ENCODE results near the gene RANGRF.

RANGRF gene

DNA sequence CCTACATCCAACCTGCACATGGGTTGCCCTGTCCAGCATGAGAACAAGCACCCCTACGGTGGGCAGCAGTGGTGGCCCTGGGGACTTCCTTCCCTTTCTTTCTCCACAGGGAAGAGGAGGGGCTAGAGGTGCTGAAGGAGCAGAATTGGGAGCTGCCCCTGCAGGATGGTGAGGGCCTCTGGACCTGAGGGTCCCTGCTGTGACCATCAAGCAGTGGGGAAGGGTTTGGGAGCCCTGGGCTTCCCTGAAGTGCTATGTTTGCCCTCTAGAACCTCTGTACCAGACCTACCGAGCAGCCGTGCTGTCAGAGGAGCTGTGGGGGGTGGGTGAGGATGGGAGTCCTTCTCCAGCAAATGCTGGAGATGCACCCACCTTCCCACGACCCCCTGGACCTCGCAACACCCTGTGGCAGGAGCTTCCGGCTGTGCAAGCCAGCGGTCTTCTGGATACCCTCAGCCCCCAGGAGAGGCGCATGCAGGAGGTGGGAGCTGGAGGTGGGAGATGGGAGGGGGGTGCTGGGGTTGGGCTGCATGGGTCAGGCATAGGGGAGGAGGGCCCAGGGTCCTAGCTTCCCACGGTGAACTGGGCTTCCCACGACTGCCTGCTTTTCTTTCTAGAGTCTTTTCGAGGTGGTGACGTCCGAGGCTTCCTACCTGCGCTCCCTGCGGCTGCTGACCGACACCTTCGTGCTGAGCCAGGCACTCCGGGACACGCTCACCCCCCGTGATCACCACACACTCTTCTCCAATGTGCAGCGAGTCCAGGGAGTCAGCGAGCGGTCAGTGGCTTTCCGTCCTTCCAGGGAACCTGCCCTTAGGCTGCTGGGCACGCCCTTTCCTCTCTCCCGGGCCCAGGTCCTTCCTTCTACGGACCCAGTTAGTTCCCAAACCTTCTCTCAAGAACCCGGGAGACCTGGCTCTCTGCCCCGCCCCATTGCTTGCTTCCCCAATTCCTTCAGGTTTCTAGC is 26.6 kb downstream of the RANGRF start:
- no peak for DNase-seq

DNA sequence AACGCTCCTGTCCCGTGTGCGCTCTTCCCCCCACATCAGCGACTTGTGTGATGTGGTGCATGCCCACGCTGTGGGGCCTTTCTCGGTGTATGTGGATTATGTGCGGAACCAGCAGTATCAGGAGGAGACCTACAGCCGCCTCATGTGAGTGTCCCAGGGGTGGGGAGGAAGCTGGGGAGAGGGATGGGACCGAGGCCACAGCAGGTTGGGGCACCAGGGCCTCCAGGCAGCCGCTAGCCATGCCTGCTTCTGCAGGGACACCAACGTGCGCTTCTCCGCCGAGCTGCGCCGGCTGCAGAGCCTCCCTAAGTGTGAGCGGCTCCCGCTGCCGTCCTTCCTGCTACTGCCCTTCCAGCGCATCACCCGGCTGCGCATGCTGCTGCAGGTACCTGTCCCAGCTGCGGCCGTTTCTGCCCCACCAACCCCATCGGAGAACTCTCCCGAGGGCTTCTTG is 27.3 kb downstream of the RANGRF start:
- DNase-seq, result no peak

DNA sequence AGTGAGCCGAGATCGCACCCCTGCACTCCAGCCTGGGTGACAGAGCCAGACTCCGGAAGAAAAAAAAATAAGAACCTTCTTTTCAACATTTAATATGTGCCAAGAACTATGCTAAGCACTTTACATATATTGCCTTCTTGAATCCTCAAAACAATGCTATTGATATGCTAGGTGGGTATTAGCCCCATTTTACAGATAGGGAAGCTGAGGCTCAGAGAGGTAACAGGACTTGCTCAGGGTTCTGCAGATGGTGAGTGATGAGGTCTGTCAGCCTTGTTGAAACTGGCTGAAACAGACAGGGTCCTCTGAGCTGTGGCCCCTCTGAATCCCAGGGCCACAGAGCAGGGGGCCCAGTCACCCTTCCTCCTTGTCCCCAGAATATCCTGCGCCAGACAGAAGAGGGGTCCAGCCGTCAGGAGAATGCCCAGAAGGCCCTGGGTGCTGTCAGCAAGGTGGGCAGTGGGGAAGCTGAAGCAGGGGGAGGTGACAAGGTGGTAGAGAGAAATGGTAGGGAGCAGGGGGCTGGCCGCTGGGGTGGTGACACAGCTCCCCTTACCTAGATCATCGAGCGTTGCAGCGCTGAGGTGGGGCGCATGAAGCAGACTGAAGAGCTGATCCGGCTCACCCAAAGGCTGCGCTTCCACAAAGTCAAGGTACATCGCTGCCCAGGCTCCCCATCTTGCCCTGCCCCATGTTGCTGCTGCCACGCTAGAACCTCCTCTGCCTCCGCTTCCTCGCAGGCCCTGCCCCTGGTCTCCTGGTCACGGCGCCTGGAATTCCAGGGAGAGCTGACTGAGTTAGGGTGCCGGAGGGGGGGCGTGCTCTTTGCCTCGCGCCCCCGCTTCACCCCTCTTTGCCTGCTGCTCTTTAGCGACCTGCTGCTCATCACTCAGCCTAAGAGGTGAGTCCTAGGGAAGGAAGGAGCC is 29.8 kb downstream of the RANGRF start:
- DNase-seq, result no peak

DNA sequence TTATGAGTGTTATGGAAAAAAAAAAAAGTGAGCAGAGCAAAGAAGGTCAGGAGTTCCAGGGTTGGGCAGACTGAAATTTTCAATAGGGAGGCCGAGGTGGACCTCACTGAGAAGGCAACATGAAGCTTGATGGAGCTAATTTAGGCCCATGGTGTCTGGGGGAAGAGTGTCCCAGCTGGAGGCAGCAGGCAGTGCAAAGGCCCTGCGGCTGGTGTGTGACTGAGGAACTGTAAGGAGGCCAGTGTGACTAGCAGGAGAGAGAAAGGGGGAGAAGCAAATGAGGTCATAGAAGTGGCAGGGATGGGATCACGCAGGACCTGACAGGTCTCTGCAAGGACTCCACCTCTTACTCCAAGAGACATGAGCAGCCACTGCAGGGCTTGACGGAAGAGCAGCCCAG is 31.8 kb downstream of the RANGRF start:
- no peak for DNase-seq

DNA sequence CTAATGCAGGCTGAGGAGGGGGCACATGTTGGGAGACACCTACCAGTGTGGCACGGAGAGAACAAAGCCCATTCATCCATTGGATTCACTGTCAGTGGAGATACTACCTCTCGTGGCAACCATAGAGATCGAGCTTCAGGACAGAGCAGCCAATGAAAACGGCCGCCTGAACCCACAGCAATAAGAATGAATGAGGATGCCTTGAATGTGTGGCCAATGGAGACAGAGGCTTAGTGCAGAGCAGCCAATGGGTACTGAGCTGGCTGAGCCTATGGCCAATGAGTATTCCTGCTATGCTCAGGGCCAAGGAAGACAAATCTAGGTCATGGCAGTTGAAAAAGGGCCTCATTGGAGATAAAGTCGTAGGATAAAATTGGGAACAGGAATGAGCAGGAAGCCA is 32.5 kb downstream of the RANGRF start:
- no peak for DNase-seq

DNA sequence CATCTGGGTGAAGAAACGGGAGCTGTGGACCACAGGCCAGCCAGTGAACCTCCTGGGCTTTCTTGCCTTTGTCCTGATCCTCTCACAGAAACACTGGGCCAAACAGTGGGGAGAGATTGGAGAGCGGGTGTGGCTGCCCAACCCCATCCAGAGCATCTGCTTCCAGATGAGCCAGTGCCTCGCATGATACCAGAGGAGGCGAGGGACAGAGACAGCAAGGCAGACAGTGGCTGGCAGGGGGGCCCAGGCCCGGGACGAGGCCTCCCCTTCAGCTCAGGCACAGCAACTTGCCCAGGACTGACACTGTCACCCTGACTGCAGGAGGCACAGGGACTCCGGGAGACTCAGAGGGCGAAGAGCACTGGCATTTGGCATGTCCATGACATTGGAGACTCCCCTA is 33.6 kb downstream of the RANGRF start:
- DNase-seq, result no peak

DNA sequence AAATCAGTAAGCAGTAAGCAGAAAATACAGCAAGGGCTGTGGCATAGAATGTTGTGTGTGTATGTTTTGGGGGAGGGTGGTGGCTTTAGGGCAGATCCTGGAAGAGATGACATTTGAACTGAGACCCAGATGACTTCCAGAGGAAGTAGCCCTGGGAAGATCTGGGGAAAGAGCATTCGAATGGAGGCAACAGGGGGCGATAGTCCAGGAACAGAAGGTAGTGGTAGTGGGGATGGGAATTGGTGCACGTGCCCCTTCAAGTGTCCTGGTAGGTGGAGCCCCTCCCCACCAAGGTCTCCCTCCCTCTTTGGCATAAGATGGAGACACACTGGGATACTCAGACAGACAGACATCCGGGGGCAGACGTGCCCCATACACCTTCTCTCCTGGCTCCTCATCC is 35.7 kb downstream of the RANGRF start:
- DNase-seq, result no peak

DNA sequence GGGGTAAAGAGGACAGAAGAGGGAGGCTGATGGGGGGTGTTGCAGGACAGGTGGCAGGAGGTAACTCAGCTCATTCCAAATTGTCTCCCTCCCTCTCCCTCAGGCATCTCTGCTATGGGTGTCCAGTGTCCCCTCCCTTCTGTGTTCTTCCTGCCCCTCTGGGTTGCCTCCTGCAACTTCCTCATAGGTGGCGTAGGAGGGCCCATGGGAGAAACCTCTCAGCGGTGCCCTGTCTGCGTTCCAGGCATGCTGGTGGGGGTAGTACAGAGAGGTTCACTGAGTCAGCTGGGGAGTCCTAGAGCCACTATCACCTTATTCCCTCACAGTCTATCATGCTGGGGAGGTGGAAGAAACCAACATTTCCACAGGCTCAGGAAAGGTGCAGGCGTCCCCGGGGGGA is 36.5 kb downstream of the RANGRF start:
- no peak for DNase-seq

DNA sequence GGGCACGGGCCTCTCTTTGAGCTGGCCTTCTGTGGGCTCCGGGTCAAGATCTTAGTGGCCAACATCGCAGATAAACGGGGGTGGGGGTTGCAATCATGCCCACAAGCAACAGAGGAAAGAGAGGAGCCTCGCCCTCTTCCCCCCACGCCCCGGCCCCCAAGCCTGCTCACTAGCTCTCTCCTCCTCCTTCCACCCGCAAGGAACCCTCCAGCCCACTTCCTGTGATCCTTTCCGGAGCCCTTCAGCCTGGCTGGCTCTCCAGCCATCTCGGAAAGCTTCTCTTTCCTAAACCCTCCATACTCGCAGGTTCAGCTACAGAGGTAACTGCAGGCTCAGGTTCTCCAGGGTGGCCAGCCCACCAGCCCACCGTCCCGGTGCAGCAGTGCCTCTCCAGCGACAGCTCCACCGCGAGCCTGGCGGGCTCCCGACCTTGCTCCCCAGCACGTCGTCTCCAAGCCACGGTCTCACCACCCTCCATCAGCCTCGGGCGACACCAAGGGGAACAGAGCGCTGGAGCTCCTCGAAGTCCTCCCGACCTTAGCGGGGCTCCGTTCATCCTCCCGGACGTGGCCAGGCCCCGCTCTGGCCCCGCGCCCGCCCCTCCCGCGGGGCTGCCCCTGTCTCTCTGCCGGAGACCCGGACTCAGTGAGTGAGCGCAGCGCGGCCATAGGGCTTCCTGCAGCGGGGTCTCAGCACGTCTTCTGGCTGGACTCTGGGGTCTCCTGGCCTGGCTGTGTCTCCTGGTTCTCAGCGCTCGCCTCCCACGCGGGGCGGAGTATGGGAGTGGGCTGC is 38.2 kb downstream of the RANGRF start:
- no peak for DNase-seq

DNA sequence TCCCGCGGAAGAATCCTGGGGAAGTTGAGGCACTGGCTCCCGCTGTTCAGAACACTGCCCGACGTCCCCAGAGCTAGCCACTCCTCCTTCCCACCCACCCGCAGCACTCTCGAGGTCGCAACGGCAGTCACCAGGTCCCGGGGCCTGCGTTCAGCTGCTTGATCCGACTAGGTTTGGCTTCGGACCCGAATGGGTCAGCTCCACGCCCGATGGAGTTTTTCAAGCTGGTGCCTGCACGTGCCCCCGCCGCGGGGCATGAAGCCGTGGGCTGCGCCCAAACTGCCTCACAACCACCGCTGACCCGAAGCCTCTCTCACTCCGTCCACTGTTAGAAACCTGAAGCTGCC is 38.8 kb downstream of the RANGRF start:
- no peak for DNase-seq

DNA sequence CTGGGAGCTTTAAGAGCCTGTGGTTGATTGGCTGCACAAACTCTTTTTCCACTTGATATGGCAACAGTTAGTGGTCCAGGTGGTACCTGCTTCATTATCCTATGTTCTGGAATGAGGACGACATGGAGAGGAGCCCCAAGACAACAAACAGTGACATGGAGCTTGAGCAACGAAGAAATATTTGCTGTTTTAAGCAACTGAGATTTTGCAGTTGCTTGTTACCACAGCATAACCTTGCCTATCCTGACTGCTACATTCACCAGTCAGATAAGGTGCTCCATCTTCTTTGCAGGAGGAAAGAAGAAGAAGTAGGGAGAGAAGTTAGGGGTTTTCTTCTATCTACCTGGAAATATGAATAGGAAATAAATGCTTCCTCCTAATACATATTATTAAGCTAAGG is 43.7 kb downstream of the RANGRF start:
- no peak for DNase-seq

DNA sequence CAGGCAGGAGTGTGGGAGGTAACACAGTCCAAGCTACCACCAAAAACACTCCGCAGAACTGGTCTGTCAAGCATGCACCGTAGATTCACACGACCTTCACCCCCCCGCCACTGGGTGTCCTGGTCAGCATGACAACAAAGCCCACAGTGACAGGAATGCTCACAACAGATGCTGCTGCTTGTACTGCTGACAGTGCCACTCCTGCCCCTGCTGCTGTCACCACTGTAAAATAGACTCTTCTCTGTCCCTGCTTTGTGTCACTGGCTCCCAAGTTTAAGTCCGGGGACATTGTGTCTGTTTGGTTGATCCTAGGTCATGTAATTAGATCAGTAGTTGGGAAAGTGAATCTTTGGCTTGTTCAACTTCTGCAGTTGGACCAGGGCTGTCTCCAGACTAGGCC is 44.2 kb downstream of the RANGRF start:
- DNase-seq, result no peak

DNA sequence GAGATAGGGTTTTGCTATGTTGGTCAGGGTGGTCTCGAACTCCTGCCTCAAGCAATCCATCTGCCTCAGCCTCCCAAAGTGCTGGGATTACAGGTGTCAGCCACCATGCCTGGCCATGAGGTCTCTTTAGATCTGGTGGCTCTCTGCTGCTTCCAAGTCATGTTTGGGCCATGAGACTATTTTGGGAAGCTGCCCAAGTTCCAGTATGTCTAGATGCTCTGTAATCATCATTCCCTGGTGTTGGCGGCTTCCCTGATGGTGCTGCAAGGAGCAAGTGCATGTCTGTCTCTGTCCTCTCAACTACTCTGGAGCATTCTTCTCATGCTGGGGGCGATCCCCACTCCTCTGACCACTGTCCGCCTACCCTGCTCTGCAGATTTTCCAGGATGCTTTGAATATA is 44.8 kb downstream of the RANGRF start:
- DNase-seq, result no peak

DNA sequence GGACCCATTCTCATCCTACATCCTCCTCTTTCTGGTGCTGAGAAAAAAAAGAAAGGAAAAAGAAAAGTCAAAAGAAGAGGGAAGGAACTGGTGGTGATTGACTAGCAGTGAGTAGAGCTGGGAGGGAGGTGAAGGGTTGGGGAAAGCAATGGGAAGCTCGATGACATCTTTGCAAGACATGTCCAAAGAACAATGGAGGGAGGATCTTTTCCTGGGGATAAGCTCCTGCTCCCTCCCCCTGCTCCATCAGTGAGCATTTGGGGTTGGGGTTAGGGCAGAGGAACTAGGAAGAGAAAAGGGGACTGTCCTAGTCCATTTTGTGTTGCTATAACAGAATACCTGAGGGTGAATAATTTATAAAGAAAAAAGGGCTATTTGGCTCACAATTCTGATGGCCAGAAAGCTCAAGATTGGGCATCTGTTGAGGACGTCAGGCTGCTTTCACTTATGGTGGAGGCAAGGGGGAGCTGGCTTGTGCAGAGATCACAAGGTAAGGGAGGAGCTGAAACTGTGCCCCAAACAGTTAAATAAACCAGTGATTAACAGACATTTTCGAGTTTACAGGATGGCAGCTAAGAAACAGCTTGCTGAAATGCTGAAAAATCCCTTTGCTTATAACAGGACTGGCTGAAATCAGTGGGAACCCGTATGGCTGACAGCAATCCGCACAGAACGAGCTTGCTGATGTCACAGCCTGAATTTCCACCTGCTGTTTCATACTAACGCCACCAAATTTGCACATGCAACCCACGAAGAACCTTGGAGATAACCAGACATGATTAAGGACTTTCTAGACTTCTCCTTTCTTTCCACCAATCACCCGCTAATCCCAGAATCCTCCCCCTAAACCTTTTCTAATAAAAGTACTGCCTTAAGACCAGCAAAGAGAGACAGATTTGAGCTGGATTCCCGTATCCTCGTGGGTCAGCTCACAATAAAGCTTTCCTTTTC is 49.6 kb downstream of the RANGRF start:
- DNase-seq, result no peak

DNA sequence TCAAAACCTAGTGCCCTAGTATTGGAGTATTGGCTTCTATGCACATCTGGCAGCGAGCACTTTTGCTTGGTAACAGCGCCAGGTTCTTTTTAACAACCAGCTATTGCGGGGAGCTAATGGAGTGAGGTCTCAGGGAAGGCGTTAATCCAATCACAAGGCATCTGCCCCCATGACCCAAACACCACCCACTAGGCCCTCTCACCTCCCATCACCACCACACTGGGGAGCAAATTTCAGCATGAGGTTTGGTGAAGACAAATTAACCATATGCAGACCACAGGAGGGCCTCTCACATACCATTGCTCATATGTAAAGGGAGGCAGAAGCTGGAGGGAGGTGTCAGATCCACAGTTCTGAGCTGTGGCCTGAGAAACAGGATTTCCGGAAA is 50.3 kb downstream of the RANGRF start:
- DNase-seq, result no peak

DNA sequence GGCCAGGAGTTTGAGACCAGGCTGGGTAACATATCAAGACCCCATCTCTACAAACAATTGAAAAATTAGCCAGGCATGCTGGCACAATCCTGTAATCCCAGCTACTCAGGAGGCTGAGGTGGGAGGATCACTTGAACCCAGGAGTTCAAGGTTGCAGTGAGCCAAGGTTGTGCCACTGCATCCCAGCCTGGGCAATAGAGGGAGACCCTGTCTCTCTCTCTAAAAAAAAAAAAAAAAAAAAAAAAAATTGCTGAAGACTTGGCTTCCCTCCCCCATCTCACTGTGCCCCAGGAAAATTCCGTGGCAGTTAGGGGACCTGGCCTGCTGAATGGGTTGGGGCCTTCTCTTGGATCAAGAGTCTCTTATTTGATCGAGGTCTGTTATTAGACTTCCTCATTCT is 51.1 kb downstream of the RANGRF start, which contains the start of gene ODF4:
Gene ODF4, plus strand, starts transcription at position 301 of the 400 bp plus-strand sequence. CDS start 212 bp downstream, outside the sequence.
- no peak for DNase-seq
